Activated T-helper 9 cell treated with anti-CD3 and anti-CD28 coated beads, Interleukin-2, amount 50 U/mL, for 16 hours (primary cell): ENCODE measurements around the gene RHOD.

Source experiments
- DNase-seq: peaks from one replicate; pipeline ENCODE4 v3.0.0-alpha.2; 2020; ENCODE audit warnings: low read depth

Gene RHOD

DNA sequence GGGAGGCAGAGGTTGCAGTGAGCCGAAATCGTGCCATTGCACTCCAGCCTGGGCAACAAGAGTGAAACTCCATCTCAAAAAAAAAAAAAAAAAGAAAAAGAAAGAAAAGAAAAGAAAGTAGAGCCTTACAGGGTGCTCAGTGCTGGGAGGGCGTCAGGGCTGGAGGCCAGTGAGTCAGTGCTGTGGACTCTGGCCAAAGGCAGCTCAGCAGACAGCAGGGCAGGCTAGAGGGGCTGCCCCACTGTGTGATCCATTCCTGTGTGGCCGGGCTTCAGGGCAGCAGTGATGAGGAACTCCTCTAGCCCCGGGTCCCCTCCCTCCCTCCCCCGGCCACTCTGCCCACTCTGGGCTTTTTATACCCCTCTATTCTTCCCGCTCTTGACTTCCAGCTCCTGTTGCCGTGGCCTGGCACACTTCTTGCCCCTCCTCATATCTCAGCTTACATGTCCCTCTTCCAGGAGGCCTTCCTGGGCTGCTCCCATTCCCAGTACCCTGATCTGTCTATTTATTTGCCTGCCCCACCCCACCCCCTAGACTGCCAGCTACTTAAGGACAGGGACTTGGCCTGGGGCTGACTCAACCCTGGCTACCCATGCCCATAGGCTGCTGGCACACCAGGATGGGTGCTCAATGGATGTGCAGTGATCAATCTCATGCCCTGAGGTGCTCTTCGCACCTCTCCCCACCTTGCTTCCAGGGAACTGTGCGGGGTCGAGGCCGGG, 23.7 kb upstream of the RHOD start:
- no peak for DNase-seq

GRCh38 chr11:67033661-67034166, 22.9 kb upstream of the RHOD start:
- no peak for DNase-seq

GRCh38 chr11:67034350-67034749, 22.3 kb upstream of the RHOD start:
- no peak for DNase-seq

DNA sequence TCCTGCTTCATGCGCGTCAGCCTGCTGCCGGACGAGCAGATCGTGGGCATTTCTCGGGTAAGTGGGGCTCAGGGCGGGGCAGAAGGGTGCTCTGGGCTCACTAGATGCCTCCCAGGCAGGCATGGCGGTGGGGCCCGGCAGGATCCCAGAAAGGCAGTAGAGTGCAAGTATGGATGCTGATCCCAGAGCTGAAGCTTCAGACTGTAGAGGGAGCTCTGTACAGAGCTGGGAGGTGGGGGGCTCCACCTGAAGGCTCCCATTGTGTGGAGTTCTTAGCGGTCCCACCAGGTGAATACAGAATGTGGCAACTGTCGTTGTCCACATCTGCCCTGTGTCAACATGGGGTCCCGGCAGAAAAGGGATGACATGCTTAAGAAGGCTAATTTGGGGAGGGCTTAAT, 16.5 kb upstream of the RHOD start:
- DNase-seq, result no peak

GRCh38 chr11:67041602-67042001, 15.0 kb upstream of the RHOD start:
- no peak for DNase-seq

DNA sequence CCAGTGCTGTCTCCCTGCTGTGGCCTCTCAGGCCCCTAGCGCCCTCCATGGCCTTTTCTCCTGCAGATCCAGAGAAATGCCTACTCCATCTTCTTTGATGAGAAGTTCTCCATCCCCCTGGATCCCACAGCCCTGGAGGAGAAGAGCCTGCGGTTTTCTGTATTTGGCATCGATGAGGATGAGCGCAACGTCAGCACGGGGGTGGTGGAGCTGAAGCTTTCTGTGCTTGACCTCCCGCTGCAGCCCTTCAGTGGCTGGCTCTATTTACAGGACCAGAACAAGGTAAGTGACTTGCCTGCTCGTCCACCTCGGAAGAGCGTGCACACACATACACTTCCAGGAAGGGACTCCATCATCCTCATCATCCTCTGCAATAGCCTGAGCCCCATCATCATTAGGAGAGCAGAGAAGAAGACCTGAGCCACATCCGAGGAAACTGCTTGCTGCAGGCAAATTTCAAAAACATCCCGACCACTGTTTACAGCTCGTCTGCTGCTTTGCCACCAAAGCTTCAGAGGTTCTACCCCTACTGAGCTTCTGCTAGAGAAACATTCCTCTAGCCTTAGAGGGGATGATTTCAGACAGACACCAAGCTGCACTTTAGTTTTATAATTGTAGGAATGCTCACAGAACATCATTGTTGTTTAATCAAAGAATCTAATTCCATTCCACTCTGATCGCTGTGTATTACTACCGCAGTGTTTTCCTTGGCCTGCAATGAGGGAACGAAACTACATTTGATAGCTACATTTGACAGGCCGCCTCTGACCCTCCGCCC, 12.9 kb upstream of the RHOD start:
- no peak for DNase-seq

GRCh38 chr11:67044496-67044895, 12.2 kb upstream of the RHOD start:
- no peak for DNase-seq

GRCh38 chr11:67045314-67045713, 11.3 kb upstream of the RHOD start:
- DNase-seq, result no peak

GRCh38 chr11:67048515-67049130, 8.0 kb upstream of the RHOD start:
- no peak for DNase-seq

DNA sequence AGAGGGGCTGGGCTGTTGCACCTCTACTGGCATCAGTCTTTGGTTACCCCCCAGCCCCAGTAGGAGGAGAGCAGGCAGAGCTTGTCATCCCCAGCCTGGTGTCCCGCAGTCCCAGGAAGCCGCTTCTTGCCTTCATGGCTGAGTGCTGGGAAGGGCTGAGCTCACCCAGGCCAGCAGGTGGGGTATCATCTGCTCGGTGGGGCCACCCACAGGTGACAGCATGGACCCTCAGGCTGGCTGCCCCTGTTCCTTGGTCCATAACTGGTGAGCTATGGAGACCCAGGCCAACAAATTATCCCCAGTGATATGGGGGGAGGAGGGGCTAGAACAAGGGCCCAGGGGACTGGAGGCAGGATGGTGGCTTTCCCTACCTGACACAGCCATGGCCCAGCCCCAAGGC, 6.5 kb upstream of the RHOD start:
- no peak for DNase-seq

GRCh38 chr11:67051180-67051893, 5.3 kb upstream of the RHOD start:
- DNase-seq, result no peak

- DNase-seq, result no peak
These were observed 4.6 kb upstream of the RHOD start for GRCh38 chr11:67051945-67052488.

- no peak for DNase-seq
These were observed 3.8 kb upstream of the RHOD start for GRCh38 chr11:67052891-67053290.

DNA sequence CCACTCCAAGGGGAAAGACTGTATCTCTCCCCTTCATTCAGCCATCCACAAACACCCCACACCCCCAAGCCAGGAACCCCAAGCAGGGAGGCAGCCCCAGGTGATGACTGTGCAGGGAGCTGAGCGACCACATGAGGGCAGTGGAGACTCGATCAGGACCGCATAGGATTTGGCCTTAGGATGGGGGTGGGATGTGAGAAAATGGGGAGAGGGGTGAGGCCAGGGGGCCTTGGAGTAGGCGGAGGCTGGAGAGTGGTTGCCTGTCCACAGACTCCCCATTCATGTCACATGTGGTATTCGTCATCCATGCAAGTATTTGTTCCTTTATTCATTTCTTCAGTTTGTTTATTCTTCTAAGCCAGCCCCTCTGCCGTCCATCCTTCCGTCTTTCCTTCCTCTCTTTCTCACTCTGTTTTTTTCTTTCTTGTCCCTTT, 2.7 kb upstream of the RHOD start:
- DNase-seq, result no peak

DNA sequence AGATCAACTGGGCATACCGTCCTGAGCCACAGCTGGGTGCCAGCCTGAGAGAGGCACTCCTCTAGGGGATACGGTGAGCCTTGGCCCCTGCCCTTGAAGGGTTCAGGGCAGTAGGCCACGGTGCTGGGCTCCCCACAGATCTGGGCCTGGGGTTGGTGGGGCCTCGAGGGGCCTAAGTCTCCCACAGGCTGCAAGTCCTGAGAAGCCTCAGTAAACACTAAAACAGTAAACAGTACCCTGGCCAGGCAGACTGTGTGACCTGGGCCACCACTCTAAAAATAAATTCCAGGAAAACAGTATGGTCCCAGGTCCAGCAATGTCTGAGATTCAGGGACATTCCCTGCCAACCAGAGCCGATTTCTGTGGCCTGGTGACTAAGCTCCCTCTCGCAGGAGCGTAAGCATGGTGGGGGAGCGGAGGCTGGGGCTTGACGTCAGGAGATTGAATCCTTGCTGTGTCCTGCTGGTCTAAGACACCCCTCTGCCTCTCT, 2.3 kb upstream of the RHOD start:
- DNase-seq, result no peak

DNA sequence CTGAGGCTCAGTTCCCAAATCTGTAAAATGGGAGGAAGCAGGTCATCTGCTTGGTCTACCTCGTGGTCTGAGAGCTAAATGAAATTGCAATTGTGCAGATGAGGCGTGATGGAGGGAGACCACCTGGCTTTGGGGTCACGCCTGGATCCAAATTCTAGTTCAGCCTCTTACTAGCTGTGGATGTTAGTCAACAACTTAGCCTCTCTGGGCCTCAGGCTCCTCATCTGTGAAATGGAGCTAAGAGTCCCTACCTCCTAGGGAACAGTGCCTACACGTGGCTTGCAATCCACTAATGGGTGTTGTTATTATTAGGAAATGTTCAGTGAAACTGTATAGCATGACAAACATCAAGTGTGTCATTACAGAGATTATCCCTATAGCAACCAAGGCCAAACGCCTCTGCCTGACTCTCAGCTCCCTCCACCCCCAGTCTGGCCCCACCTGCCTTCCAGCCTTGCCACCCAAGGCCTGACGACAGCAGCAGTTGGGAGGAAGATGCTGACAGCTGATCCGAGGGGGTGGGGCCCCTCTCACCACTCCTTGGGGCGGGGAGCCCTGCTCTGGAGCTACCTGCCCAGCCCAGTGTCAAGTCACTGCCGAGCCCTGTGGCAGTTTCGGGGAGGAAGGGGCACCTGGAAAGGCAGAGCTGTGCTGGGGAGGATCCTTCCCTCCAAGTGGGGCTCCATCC, 1.7 kb upstream of the RHOD start:
- no peak for DNase-seq

GRCh38 chr11:67055812-67056211, 835 bp upstream of the RHOD start:
- DNase-seq, result no peak

DNA sequence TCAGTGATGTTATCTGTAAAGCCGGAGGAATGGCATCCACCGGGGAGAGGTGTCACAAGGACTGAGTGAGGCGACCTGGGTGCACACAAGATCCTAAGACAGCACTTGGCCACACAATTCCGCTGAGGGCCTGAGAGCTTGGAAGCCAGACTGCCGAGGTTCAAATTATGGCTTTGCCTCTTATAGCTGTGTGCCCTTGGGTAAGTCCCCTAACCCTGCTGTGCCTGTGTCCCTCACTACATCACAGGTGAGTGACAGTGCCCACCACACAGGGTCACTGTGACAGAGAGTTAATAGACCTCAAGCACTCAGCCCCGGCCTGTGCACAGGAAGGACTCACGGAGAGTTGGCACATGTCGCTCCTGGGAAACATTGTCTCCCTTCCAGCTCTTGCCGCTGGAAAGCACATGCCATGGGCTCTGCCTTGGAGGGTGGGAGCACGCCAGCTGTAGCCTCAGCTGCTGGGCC, 592 bp downstream of the RHOD start:
- DNase-seq, result no peak

GRCh38 chr11:67058506-67058905, 1.9 kb downstream of the RHOD start:
- DNase-seq, result no peak

DNA sequence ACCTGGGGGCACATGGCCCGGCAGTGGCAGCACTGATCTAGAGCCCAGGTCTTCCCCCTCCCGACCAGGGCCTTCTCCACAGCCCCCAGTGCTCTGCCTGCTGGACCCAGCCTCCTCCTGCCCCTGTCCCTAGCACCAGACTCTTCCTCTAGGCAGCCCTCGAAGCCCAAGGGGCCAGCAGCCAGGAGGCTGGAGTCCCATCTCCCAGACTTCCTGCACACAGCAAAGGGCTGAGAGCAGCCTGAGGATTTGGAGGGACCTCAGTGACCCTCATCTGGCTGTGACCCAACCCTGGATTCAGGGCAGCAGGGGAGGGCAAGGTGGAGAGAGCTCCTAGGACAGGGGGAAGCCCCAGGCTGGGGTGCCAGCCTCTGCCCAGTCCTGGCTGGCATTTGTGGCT, 3.0 kb downstream of the RHOD start:
- DNase-seq, result no peak

DNA sequence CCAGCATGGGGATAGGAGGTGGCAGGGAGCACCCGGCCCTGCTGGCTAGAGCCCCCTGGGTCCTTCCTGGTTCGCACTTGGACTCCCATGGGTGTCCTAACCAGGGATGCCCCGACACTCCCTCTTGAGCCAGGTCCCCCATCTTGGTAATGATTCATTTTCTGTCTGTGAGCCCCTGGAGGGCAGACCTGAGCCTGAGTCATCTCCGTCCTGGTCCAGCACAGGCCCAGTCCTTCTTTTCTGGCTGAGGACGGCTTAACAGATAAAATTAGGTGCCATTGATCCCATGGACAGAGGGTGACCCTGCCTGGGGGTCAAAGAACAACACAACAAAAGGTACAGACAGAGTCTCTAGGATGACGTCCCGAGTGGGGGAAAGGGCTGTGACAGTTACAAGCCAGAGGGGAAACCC, 3.5 kb downstream of the RHOD start:
- no peak for DNase-seq
